ENCODE data around the gene GALNT12.

GALNT12 gene

DNA sequence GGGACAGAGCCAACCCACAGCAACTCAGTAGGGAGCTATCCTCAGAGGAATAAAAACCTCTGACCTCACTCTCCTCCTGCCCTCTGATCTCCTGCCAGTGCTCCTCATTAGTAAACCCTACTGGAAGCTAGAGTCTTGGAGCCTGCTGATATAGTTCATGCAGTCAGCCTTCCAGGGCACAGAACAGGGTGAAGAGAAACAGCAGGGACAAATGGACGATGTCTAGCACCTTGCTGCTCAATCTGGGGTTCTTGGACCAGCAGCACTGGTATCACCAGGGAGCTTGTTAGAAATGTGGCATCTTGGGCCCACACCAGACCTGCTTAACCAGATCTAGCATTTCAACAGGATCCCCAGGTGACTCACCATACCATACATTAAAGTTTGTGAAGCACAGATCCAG is 5.5 kb upstream of the GALNT12 start:
- no peak for DNase-seq (ENCODE audit: low spot score)

DNA sequence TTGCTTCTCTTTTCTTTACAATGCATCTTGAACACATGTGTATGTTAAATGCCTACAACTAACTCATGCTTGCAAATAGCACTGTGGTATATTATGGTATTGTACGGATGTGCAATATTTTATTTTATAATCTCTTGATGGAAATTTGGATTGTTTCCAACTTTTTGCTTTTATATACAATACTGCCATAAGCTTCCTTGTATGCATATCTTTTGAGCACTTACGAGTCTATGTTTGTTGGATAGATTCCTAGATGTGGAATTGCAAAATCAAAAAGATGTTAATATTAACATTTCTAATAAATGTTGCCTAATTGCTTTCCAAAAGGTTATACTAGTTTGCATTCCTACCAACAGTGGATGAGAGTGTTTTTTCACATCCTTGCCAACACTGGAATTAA is 3.4 kb upstream of the GALNT12 start:
- no peak for DNase-seq (ENCODE audit: low spot score)

DNA sequence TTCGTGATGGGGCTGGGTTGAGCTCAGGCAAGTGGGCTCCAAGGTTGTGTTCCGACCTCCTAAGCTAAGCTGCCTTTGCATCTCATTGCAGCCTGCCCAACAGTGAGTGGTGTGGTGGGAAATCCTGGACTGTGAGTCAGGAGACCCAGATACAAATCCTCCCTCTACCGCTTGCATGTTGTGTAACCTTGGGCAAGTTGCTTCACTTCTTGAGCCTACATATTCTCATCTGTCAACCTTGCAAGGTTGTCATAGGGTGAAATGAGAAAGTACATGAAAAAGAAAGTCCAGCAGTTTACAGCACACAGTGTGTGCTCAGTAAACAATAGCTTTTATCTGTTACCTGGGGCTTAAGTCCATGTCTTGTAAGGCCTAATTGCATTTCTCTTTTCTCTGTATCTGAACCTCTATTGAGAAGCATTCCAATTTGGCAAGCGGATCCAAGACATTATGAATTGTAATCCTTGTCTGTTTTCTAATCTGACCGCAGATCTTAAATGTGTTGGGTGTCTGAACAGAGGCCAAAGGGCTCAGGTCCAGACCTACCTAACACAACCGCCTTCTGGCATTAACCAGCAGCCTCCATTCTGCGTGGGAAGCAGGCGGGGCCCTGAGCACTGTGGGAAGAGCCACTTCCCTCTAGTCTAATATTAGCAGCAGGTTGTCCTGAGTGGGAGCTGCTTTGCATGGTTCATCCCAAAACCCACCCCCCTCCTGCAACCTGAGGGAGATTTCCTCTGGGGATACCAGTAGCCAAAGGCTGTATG is 1.8 kb upstream of the GALNT12 start:
- no peak for DNase-seq (ENCODE audit: low spot score)

DNA sequence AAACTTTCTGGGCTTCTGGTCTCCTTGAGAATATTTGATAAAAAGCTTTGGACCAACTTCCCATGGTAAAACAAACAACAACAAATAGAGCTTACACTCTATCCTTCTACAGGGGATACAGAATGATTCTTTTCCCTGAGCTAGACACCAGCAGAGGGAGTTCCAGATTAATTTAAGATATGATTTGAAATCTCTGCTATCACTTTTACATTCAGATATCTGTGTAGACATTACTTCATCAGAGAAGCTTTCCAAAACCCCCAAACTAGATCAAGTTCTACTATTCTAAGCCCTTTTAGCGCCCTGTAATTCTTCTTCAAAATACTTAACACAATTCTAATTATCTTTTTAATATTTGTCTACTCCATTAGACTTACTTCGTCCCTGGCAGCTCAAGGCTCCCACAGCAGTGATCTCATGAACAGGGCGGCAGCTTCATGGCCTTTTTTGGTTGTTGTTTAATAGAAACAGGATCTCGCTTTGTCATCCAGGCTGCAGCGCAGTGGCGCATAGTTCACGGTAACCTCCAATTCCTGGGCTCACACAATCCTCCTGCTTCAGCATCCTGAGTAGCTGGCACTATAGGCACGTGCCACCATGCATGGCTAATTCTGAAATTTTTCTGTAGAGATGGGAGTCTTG is 955 bp upstream of the GALNT12 start:
- DNase-seq (ENCODE audit: low spot score): no peak

DNA sequence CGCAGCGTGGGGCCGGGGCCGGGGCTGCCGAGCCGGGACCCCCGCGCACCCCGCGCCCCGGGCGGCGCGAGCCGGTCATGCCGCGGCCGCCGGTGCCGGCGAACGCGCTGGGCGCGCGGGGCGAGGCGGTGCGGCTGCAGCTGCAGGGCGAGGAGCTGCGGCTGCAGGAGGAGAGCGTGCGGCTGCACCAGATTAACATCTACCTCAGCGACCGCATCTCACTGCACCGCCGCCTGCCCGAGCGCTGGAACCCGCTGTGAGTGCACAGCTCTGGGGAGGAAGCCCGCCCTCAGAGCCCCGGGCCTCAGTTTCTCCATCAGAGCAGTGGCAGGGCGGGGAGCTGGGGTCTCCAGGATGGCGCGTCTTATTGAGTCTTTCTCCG is 335 bp downstream of the GALNT12 start:
- DNase-seq (ENCODE audit: low spot score): no peak

DNA sequence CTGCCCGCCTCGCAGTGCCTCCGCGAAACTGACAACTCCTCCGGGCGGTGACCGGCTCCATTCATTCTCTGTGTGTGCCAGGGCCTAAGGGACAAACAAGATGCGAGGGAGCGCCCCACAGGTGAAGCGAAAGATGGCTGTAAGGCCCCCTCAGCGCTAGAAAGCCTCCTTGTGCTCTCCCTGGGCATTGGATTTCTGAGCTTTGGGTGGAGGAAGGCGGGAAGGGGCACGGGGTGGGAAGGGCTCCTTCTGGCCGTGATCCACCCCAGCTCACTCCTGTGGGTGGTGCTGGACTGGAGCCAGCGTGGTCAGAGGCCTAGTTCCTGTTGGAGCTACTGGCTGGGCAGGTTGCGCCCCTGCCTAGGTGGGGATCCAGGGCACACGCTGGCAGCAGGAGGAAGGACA is 943 bp downstream of the GALNT12 start:
- no peak for DNase-seq (ENCODE audit: low spot score)

DNA sequence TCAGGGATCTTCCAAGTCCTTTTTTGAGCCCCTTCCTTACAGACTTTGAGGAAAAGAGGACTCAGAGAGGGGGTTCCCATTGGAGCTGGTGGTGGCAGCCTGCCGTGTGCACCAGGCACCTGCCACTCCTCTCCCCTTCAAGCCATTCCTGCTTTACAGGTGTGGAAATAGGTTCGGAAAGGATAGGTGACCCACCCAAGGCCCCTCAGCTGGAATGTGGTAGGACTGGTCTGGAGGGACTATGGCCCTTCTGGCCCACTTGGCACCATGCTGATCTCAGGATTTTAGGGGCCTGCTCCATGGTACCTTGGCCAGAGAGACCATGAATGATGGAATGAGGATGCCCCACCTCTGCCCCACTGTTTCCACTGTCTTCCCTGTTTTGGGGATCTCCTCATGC is 1.4 kb downstream of the GALNT12 start:
- DNase-seq (ENCODE audit: low spot score): no peak

DNA sequence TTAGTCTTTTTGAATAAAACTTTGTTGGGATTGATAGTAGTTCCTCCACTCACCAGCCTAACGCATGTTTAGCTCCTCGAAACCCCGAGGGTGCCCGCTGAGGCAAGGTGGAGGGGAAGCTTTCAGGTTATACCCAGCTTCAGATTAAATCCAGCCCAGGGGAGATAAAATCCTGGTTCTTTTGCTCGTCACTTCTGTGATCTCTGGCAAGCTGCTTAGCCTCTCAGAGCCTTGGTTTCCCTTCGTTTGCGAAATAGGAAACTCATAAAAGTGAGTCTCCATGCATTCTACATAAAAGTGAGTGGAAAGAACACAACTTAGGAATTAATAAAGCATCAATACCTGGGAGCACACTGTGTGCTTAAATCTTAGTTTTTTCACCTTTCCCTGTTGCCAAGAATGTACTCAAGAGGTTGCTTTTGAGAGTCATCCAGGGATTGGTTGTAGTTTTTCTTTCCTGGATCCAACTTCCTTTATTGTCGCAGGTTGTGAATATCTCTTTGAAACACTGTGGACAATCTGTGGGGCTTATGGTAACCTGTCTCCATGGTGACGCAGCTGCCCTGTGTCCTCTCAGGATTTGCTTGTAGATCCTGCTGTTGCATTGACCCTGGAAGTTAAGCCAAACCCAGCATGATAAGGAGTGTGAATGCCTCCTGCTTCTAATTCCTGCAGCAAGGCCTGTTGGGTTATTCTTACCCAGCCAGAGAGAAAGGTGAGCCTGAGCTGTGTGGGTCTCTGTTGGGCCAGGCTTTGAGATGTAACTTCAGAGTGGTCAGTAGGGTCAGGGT is 2.0 kb downstream of the GALNT12 start:
- no peak for DNase-seq (ENCODE audit: low spot score)

DNA sequence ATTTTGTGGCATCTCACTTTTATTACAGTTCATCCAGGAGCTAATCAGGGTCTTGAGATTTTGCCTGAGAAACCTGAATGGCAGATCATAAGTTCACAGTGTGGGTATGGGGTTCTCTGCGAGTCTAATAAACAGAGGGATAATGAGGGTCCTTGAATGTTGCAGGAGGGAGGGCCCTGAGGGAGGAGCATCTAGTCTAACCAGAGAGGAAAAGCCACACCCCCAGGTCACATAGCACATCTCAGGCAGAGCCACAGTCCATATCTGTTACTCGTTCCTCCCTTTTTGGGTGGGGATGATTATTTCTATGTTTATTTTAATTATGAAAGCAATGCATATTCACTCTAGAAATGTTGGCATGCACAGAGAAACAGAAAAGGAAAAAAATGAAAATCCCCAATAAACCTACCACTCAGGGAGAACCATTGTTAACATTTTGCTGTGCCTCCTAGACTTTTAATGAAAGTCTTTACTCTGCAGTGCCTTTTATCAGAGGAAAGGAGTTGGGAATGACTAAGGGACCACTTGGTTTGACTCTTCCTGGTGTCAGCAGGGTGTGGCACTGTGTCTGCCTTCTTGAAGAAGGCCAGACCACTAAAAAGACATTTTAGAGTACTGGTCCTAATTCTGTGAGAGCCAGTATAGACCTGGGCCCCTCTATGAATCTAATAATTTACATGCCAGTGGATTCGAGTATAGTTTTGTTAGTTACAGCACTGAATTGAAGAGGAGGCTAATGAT is 2.8 kb downstream of the GALNT12 start:
- no peak for DNase-seq (ENCODE audit: low spot score)

DNA sequence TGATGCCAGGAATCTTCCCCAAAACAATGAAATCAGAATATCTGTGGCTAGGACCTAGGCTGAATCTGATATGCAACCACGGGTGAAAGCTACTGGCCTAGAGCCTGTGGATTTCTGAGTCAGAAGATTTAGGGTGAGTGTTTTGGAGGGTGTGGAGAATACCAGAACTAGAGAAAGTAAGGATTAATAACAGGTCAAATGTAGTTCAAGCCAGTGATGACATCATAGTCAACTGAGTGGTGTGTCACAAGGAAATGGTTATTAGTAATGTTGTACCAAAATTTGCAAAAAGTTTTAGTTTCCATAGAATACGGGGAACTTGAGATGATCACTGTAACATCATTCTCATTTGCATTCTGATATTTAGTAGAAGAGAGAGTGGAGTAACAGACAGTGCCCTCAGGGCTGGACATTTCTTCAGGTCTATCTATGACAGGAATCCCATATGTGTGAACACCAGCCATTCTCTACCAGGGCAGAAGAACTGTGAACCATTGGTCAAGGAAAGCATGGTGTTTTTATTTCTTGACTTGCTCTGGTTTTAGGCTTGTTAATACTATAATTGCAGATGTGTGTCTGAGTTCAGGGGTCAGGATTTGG is 3.7 kb downstream of the GALNT12 start:
- DNase-seq (ENCODE audit: low spot score): peak; percentile 60

DNA sequence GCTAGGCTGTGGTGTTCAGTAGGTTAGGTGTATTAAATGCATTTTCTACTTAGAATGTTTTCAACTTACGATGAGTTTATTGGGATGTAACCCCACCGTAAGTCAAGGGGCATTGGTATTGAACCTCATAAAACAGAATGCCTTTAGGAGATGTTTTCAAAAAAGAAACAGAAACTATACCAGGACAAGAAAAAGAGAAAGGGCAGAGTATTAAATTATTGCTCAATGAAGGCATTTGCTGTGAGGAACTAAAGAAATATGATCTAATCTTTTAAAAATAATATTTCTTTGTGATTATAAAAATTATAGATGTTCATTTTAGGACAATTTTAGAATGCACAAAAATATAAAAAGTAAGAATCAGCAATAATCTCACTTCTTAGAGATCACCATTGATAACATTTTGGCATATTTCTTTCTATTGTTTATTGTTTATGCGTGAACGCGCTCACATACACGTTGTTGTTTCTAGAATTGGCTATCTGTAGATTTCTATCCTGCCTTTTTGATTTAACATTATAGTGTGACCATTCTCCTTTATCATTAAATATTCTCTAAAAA is 8.0 kb downstream of the GALNT12 start:
- no peak for DNase-seq (ENCODE audit: low spot score)

DNA sequence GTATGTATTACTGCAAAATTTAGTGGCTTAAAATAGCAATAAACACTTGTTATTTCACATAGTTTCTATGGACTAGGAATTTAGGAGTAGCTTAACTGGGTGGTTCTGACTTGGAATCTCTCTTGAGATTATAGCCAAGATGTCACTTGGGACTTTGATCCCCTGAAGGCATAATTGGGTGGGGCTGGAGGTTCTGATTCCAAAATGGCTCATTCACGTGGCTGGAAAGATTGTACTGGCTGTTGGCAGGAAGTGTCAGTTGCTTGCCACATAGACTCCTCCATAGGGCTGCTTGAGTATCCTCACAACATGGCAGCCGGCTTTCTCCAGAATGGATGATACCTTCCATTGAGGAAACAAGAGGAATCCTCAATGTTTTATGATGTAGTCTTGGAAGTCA is 11.3 kb downstream of the GALNT12 start:
- no peak for DNase-seq (ENCODE audit: low spot score)

DNA sequence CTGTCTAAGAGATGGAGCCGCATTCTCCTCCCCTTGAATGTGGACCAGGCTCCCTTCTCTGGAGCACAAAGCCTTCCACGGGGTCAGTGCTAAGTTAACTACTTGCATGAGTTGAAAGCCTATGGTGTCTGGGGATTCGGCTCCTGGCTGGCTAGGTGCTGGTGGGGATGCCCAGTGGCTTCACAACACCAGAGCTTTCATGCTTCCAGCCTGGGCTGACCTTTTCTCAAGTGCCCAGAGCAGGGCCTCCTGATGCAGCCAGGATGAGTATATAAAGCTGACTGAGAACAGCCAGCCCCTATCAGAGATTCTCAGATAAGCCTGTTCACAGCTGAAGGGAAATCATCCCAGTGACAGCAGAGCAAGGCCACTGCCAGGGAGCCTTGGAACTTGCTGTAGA is 11.8 kb downstream of the GALNT12 start:
- no peak for DNase-seq (ENCODE audit: low spot score)

DNA sequence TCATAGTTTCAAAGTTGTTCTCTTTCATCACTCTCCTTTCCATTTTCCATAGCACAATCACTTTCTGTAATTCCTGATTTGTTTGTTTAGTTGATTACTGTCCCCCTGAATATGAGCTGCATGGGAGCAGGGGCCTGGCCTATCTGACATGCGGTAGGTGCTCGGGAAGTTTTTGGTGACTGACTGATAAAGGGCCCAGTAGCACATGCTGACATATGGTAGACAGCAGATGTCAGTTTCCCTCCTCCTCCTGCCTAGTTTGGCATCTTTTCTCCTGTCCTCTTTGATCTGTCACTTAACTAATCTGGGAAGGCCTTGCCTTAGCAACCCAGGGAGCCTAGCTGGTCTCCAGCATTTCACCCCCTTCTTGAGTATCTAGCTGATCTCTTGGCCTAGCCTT is 14.4 kb downstream of the GALNT12 start:
- no peak for DNase-seq (ENCODE audit: low spot score)

DNA sequence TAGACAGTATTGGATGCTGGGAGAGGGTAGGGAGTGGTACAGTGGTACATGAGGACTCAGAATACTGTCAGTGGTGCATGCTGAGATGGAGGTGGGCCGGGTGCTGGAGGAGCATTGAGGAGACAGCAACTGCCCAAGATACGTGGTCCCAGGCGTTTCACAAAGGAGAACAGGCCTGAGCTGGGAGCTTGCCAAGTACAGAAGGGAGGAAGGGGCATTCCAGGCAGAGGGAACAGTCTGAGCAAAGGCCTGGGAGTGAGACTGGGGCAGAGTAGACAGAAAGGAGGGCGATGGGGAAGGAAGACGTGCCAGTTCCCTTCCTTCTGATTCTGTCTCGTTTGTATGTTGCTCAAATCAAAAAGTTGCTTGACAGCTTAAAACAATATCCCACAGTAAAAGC is 15.2 kb downstream of the GALNT12 start:
- no peak for DNase-seq (ENCODE audit: low spot score)

DNA sequence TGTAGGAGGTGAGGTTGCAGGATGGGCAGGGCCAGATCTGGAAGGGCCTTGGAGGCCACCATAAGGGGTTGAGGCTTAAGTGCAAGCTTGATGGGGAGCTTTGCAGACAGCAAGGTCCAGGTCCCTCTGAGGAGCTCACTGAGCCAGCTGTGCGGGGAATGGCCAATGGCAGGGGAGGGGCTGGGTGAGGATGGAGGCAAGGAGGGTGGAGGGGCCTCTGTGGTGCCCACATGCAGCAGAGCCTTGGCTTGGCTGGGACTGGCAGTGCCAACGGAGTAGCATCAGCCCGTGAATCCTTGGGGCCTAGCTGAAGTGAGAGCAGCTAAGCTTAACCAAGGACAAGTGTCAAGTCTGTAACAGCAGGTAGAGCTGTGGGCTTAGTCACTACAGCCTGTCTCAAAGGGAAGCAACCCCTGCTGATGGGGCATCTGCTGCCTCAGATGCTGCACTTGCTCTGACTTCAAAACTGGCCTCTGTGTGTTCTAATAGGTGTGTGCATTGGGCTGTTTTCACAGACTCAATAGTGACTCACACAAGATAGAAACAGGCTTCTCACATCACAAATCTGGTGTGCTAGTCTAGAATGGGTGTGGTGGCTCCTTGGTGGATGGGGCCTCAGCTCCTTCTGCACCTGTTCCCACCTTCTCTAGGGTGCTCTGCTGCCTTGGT is 16.3 kb downstream of the GALNT12 start:
- no peak for DNase-seq (ENCODE audit: low spot score)

DNA sequence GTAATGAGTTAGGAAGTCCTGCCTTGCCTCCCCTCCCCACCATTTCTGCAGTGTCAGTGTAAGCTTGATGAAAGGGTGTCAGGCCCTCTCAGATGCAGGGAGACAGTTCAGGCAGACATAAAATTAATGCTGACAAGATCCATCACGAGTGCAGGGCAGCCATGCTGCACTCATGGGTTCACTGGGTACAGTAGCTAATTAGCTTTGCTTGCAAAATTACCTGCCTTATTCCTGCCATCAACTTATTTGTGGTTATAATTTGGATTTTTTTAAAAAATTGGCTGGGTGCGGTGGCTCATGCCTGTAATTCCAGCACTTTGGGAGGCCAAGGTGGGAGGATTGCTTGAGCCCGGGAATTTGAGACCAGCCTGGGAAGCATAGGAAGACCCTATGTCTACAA is 17.9 kb downstream of the GALNT12 start:
- no peak for DNase-seq (ENCODE audit: low spot score)

DNA sequence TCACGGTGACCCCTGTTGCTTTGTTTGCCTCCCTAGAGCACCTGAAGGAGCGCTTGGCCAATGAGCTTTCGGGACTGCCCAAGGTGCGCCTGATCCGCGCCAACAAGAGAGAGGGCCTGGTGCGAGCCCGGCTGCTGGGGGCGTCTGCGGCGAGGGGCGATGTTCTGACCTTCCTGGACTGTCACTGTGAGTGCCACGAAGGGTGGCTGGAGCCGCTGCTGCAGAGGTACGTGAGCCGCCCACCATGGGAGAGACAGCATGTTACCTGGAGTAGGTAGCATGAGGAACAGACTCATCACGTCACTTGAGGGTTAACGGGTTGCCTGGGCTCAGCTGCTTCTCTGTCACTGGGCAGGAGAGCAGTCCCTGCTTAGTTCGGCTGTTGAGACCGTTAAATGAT is 19.2 kb downstream of the GALNT12 start:
- DNase-seq (ENCODE audit: low spot score): no peak

DNA sequence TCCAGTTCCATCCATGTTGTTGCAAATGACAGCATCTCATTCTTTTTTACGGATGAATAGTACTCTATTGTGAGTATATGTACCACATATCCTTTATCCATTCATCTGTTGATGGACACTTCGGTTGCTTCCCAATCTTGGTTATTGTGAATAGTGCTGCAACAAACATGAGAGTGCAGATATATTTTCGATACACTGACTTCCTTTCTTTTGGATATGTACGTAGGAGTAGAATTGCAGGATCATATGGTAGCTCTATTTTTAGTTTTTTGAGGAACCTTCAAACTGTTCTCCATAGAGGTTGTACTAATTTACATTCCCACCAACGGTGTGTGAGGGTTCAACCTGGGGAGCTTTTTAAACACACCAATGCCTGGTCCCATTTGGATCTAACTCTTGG is 22.3 kb downstream of the GALNT12 start:
- no peak for DNase-seq (ENCODE audit: low spot score)

DNA sequence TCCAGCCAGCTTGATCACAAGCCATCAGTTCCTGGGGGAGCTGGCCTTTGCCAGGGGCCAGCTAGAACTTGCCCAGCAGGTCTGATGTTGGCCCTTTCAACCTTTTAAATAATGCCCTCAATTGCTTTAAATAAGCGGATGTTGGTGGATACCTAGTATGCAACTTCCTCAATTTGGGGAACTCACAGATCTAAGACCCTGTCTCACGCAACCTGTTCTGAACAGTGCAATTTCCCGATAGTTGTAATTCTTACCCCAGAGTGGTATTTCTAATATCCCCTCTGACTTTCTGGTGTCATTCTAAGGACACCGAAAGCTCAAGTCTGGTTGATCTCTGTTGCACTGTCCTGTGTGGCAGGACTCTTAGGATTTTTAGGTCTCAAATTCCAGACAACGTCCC is 23.1 kb downstream of the GALNT12 start:
- no peak for DNase-seq (ENCODE audit: low spot score)

DNA sequence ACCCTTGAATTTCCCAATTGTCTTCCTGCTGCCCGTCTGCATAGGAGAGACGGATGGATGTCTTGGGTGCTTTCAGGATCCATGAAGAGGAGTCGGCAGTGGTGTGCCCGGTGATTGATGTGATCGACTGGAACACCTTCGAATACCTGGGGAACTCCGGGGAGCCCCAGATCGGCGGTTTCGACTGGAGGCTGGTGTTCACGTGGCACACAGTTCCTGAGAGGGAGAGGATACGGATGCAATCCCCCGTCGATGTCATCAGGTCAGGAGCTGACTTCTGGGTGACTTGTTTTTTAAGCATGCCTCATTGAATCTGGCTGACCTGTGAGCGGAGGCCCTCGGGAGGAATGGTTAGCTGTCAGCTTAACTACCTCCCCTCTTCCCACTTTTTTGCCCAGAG is 24.2 kb downstream of the GALNT12 start:
- DNase-seq (ENCODE audit: low spot score): no peak
